ENCODE measurements around the gene INSM2.

Gene INSM2

DNA sequence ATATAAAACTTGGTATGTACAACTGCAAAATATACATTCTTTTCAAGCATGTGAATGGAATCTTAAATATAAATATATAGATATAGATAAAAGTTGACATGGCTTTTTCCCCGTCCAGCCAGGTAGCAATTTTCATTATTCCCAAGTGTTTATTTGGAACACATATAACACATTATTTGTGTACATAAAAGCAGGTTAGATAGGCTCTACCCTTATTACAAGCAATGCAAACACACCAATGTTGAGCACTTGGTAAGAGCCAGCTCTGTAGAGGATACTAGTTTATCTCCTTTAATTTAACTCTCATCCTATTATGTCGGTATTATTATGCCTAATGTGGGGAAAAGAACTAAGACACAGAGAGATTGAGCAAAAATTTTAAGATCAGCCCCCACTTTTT, 7.0 kb upstream of the INSM2 start:
- TF ChIP-seq, protein P1, sequence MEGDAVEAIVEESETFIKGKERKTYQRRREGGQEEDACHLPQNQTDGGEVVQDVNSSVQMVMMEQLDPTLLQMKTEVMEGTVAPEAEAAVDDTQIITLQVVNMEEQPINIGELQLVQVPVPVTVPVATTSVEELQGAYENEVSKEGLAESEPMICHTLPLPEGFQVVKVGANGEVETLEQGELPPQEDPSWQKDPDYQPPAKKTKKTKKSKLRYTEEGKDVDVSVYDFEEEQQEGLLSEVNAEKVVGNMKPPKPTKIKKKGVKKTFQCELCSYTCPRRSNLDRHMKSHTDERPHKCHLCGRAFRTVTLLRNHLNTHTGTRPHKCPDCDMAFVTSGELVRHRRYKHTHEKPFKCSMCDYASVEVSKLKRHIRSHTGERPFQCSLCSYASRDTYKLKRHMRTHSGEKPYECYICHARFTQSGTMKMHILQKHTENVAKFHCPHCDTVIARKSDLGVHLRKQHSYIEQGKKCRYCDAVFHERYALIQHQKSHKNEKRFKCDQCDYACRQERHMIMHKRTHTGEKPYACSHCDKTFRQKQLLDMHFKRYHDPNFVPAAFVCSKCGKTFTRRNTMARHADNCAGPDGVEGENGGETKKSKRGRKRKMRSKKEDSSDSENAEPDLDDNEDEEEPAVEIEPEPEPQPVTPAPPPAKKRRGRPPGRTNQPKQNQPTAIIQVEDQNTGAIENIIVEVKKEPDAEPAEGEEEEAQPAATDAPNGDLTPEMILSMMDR (IDR thresholded peaks at IDR 0.05; ENCODE audit: borderline replicate concordance, control extremely low read depth, extremely low read depth, insufficient read depth, missing control alignments), result no peak
- in situ Hi-C loops (cut with MboI; ENCODE audit: low sequenced_read_pairs, unreplicated experiment), result no loop called here
- no peak for DNase-seq (ENCODE audit: low spot score)

DNA sequence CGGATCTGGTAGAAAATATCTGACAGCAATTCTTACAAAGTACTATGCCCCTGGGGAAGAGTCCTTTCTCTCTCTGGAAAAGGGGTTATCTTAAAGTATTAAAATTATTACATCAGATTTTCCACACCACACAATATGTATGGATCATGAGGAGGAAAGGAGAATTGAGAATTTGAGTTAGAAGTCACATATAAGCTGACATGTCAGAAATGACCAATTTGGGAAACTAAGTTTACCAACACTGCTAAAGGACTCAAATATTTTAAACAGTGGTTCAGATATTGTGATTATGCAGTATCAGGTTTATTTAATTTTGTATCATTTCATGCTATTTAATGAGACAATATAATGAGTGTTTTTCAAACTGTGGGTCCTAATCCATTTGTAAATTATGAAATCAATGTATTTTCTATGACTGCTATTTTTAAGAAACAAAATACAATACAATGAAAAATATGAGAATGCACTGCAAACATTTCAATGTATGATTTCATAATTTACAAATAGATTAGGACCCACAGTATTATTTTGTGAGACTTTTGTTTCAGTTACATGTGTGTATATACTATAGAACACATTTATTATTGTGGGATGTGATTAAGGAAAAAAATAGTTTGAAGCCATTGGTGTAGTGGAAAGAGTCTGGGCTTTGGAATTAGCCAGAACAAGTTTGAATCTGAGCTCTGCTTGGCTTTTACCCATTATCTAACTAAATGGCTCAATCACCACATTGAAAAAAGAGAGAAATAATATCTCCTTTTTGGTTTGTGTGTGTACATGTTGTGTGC, 1.8 kb upstream of the INSM2 start:
- DNase-seq (ENCODE audit: low spot score), result no peak
- in situ Hi-C loops (cut with MboI; ENCODE audit: low sequenced_read_pairs, unreplicated experiment), result no loop called here
- TF ChIP-seq, protein P1 (IDR thresholded peaks at IDR 0.05; ENCODE audit: borderline replicate concordance, control extremely low read depth, extremely low read depth, insufficient read depth, missing control alignments), result no peak

DNA sequence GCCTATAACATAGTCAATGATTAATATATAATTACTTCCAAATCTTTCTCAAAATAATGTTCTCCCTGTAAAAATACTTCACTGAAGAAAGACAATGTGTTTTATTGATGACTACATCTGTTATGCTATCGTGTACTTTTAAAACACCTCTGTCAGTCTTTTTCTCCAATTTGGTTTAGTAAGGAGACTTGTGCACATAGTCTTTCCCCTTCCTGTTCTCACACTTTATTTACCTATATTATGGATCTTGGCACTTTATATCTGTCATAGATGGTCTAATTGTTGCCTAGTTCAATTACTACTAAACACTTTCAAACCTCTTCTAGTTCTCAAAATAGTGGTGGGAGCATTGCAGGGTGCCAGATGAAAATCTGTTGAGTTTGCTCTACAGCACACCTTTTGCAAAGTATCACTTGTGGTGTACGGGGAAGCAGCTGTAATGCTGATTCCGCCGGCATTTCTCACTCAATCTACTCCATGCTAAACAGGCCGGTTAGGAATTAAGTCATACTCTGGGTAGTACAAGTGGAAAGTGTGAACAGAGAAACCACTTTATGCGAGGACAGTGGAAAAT, 1.1 kb upstream of the INSM2 start:
- TF ChIP-seq, protein P1 (IDR thresholded peaks at IDR 0.05; ENCODE audit: borderline replicate concordance, control extremely low read depth, extremely low read depth, insufficient read depth, missing control alignments), result no peak
- no peak for DNase-seq (ENCODE audit: low spot score)
- in situ Hi-C loops (cut with MboI; ENCODE audit: low sequenced_read_pairs, unreplicated experiment), result no loop called here

DNA sequence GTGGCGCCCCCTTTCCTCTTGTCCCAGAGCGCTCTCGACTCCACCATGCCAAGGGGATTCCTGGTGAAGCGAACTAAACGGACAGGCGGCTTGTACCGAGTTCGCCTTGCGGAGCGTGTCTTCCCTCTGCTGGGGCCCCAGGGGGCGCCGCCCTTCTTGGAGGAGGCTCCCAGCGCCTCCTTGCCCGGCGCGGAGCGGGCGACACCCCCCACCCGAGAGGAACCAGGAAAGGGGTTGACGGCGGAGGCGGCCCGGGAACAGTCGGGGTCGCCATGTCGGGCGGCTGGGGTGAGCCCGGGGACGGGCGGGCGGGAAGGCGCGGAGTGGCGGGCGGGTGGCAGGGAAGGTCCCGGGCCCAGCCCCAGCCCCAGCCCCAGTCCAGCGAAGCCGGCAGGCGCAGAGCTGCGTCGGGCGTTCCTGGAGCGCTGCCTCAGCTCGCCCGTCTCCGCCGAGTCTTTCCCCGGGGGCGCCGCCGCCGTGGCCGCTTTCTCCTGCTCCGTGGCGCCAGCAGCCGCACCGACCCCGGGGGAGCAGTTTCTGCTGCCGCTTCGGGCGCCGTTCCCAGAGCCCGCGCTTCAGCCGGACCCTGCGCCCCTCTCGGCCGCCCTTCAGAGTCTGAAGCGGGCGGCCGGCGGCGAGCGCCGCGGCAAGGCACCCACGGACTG, 376 bp downstream of the INSM2 start:
- TF ChIP-seq, protein P1 (IDR thresholded peaks at IDR 0.05; ENCODE audit: borderline replicate concordance, control extremely low read depth, extremely low read depth, insufficient read depth, missing control alignments), result no peak
- in situ Hi-C loops (cut with MboI; ENCODE audit: low sequenced_read_pairs, unreplicated experiment), result no loop called here
- DNase-seq (ENCODE audit: low spot score), result peak; percentile 33

DNA sequence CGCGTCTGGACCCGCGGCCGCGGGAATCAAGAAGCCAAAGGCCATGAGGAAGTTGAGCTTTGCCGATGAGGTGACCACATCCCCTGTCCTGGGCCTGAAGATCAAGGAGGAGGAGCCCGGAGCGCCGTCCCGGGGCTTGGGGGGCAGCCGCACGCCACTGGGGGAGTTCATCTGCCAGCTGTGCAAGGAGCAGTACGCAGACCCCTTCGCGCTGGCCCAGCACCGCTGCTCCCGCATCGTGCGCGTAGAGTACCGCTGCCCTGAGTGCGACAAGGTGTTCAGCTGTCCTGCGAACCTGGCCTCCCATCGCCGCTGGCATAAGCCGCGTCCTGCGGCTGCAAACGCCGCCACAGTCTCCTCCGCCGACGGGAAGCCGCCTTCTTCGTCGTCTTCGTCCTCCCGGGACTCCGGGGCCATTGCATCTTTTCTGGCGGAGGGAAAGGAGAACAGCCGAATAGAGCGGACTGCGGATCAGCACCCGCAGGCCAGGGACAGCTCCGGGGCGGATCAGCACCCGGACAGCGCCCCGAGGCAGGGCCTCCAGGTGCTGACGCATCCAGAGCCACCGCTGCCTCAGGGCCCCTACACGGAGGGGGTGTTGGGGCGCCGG, 1.0 kb downstream of the INSM2 start:
- in situ Hi-C loops (cut with MboI; ENCODE audit: low sequenced_read_pairs, unreplicated experiment), result no loop called here
- TF ChIP-seq, protein P1 (IDR thresholded peaks at IDR 0.05; ENCODE audit: borderline replicate concordance, control extremely low read depth, extremely low read depth, insufficient read depth, missing control alignments), result no peak
- DNase-seq (ENCODE audit: low spot score), result peak; percentile 90

DNA sequence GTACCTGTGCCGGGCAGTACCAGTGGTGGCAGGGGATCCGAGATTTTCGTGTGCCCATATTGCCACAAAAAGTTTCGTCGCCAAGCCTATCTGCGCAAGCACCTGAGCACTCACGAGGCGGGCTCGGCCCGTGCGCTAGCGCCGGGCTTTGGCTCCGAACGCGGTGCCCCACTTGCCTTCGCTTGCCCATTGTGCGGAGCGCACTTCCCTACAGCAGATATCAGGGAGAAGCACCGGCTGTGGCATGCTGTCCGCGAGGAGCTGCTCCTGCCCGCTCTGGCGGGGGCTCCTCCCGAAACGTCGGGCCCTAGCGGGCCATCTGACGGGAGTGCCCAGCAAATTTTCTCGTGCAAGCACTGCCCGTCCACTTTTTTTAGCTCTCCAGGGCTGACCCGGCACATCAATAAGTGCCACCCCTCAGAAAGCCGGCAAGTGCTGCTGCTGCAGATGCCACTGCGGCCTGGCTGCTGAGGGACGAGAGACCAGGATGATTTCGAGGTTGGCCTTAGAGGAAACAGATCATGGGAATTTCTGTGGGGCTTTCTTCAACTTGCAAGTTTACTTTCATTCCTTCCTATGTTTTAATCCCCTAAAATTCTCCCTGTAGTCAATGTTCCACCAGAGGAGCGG, 1.6 kb downstream of the INSM2 start:
- TF ChIP-seq, protein P1 (IDR thresholded peaks at IDR 0.05; ENCODE audit: borderline replicate concordance, control extremely low read depth, extremely low read depth, insufficient read depth, missing control alignments), result no peak

More for the DNA sequence above, 1.6 kb downstream of the INSM2 start:
- in situ Hi-C loops (cut with MboI; ENCODE audit: low sequenced_read_pairs, unreplicated experiment), result no loop called here
- DNase-seq (ENCODE audit: low spot score), result peak; percentile 21

All from GM13976 (cell line).